Vagina (tissue), 2 donors: ENCODE measurements around the gene IDUA. TPM values are rescaled to one million over a fixed set of nuclear protein-coding genes. Genes with fewer than 3 reads are reported as not detected.
A peak's percentile ranks its signal among the peaks of the same experiment; 100 is the strongest.

Source experiments
- DNase-seq, 2 donors: peaks; one replicate each; pipeline ENCODE4 v3.0.0-alpha.2; 2017; ENCODE audit errors: extremely low spot score in 2 of 2
- H3K27ac ChIP-seq: fragments of 200-600 bp; sonication (generic); one replicate; pipeline ENCODE4 v1.5.1; 2019
- H3K27me3 ChIP-seq: fragments of 200-600 bp; sonication (generic); one replicate; pipeline ENCODE4 v1.5.1; 2019
- H3K36me3 ChIP-seq, 2 donors: fragments of 200-600 bp; sonication (generic); one replicate each; pipeline ENCODE4 v1.5.1; 2017 to 2019
- H3K4me1 ChIP-seq: fragments of 200-600 bp; sonication (generic); one replicate; pipeline ENCODE4 v1.5.1; 2019
- H3K4me3 ChIP-seq, 2 donors: fragments of 200-600 bp; sonication (generic); 1 replicate in 1 of 2; 2 replicates in 1 of 2; pipeline ENCODE4 v1.5.1; 2016 to 2019
- H3K9me3 ChIP-seq: fragments of 200-600 bp; sonication (generic); one replicate; pipeline ENCODE4 v1.5.1; 2019
- CTCF ChIP-seq, 3 experiments: fragments of 450-650 bp in 2 of 3; fragments of 200-600 bp in 1 of 3; sonication (generic) in 1 of 3; IDR thresholded peaks; one replicate each; pipeline ENCODE4 v1.5.1; 2017 to 2019; ENCODE audit warnings: antibody characterized with exemption in 3 of 3, mild to moderate bottlenecking in 2 of 3, moderate library complexity in 2 of 3
- POLR2A ChIP-seq, 2 donors: fragments of 450-650 bp; IDR thresholded peaks; one replicate each; pipeline ENCODE4 v1.6.1; 2017; ENCODE audit warnings: antibody characterized with exemption in 2 of 2, mild to moderate bottlenecking in 2 of 2, moderate library complexity in 2 of 2
- POLR2AphosphoS5 ChIP-seq, 2 donors: sonication (generic); formaldehyde crosslinking; IDR thresholded peaks; one replicate each; pipeline ENCODE4 v1.9.0; 2017; ENCODE audit warnings: antibody characterized with exemption in 2 of 2, mild to moderate bottlenecking in 2 of 2, low read depth in 1 of 2; ENCODE audit not compliant: insufficient read depth in 1 of 2
- intact Hi-C: fragments of 100-400 bp; cut with DNase I; formaldehyde crosslinking; loops from one replicate; pipeline ENCODE4 v1.15.1; 2023
- total RNA-seq: library from RNA; depleted of rRNA; stranded (reverse); fragments of >200 nt; gene quantifications from one replicate; pipeline ENCODE4 v1.2.3, GENCODE V29; 2016

The IDUA gene
- total RNA-seq, 1 donor from 2014 or later = 28.0 TPM

GRCh38 chr4:978957-979701, 7.7 kb upstream of the IDUA start:
- no peak for TF ChIP-seq POLR2AphosphoS5 (IDR thresholded peaks at IDR 0.05; ENCODE audit: insufficient read depth in 1 of 2, low read depth in 1 of 2)
- TF ChIP-seq POLR2A (IDR thresholded peaks at IDR 0.05) = no peak
- TF ChIP-seq CTCF (IDR thresholded peaks at IDR 0.05) = no peak
- H3K4me3 ChIP-seq = no peak overlapping the region
- H3K4me1 ChIP-seq = peaks cover 1% of the 10 kb centered on the region
- DNase-seq = no peak
- no peak overlapping the region for H3K27ac ChIP-seq
- no peaks in the 10 kb centered on the region for H3K27me3 ChIP-seq
- intact Hi-C loops = no loop called here
- H3K9me3 ChIP-seq = no peaks in the 10 kb centered on the region
- H3K36me3 ChIP-seq = no peaks in the 10 kb centered on the region

GRCh38 chr4:982291-982690, 4.6 kb upstream of the IDUA start:
- intact Hi-C loops = no loop called here
- no peaks in the 10 kb centered on the region for H3K27me3 ChIP-seq
- peaks cover 21% of the 10 kb centered on the region for H3K4me1 ChIP-seq
- H3K4me3 ChIP-seq = no peak overlapping the region
- no peaks in the 10 kb centered on the region for H3K36me3 ChIP-seq
- no peaks in the 10 kb centered on the region for H3K9me3 ChIP-seq
- TF ChIP-seq POLR2A (IDR thresholded peaks at IDR 0.05) (no peak), CTCF (IDR thresholded peaks at IDR 0.05) (no peak), POLR2AphosphoS5 (IDR thresholded peaks at IDR 0.05; ENCODE audit: insufficient read depth in 1 of 2, low read depth in 1 of 2) (no peak)
- DNase-seq = no peak
- no peak overlapping the region for H3K27ac ChIP-seq

- Histone ChIP-seq H3K27ac (no peak overlapping the region), H3K9me3 (no peaks in the 10 kb centered on the region), H3K27me3 (no peaks in the 10 kb centered on the region), H3K36me3 (no peaks in the 10 kb centered on the region), H3K4me1 (peaks cover 26% of the 10 kb centered on the region), H3K4me3 (no peak overlapping the region)
- TF ChIP-seq POLR2A (IDR thresholded peaks at IDR 0.05) (no peak), CTCF (IDR thresholded peaks at IDR 0.05) (no peak), POLR2AphosphoS5 (IDR thresholded peaks at IDR 0.05; ENCODE audit: insufficient read depth in 1 of 2, low read depth in 1 of 2) (no peak)
- intact Hi-C loops = no loop called here
- DNase-seq = no peak
Observed at GRCh38 chr4:982814-983213, 4.0 kb upstream of the IDUA start.

GRCh38 chr4:984336-985054, 2.3 kb upstream of the IDUA start:
- Histone ChIP-seq H3K27me3 (no peaks in the 10 kb centered on the region), H3K36me3 (no peaks in the 10 kb centered on the region), H3K4me1 (peaks cover 32% of the 10 kb centered on the region), H3K4me3 (peak overlapping the region; percentile 14 to 16), H3K9me3 (no peaks in the 10 kb centered on the region), H3K27ac (no peak overlapping the region)
- no peak for DNase-seq
- TF ChIP-seq CTCF (IDR thresholded peaks at IDR 0.05) (no peak), POLR2AphosphoS5 (IDR thresholded peaks at IDR 0.05; ENCODE audit: insufficient read depth in 1 of 2, low read depth in 1 of 2) (no peak), POLR2A (IDR thresholded peaks at IDR 0.05) (no peak)
- intact Hi-C loops = no loop called here
